ENCODE results near the gene CPM.
"Not testable (repeated sequence)": the region's sequence is repeated elsewhere in the genome, so short reads cannot be mapped to it uniquely, and the experiment has no call there.

The CPM gene

GRCh38 chr12:68815928-68816800 lies 116.8 kb downstream of the CPM start:
- H3K4me1 Mint-ChIP-seq, result peaks cover 9% of the 10 kb centered on the region
- H3K9me3 Mint-ChIP-seq, result no peaks in the 10 kb centered on the region
- H3K27ac Mint-ChIP-seq, result no peak overlapping the region
- no peak overlapping the region for H3K4me3 Mint-ChIP-seq
- H3K36me3 Mint-ChIP-seq (ENCODE audit: low read depth), result peaks cover 62% of the 10 kb centered on the region
- no peaks in the 10 kb centered on the region for H3K27me3 Mint-ChIP-seq (ENCODE audit: low read depth)
- TF ChIP-seq CTCF (IDR thresholded peaks at IDR 0.05; ENCODE audit: unreplicated experiment in 3 of 3), result no peak

GRCh38 chr12:68815232-68815927 lies 117.6 kb downstream of the CPM start:
- no peaks in the 10 kb centered on the region for H3K27me3 Mint-ChIP-seq (ENCODE audit: low read depth)
- H3K9me3 Mint-ChIP-seq, result no peaks in the 10 kb centered on the region
- TF ChIP-seq CTCF (IDR thresholded peaks at IDR 0.05; ENCODE audit: unreplicated experiment in 3 of 3), result no peak
- H3K4me3 Mint-ChIP-seq, result no peak overlapping the region
- H3K27ac Mint-ChIP-seq, result no peak overlapping the region
- H3K36me3 Mint-ChIP-seq (ENCODE audit: low read depth), result peaks cover 60% of the 10 kb centered on the region
- H3K4me1 Mint-ChIP-seq, result peaks cover 12% of the 10 kb centered on the region

GRCh38 chr12:68814490-68815231 lies 118.3 kb downstream of the CPM start:
- H3K27me3 Mint-ChIP-seq (ENCODE audit: low read depth), result no peaks in the 10 kb centered on the region
- H3K36me3 Mint-ChIP-seq (ENCODE audit: low read depth), result peaks cover 56% of the 10 kb centered on the region
- H3K27ac Mint-ChIP-seq, result no peak overlapping the region
- H3K4me1 Mint-ChIP-seq, result peaks cover 12% of the 10 kb centered on the region
- TF ChIP-seq CTCF (IDR thresholded peaks at IDR 0.05; ENCODE audit: unreplicated experiment in 3 of 3), result no peak
- H3K9me3 Mint-ChIP-seq, result no peaks in the 10 kb centered on the region
- H3K4me3 Mint-ChIP-seq, result no peak overlapping the region

- no peaks in the 10 kb centered on the region for H3K9me3 Mint-ChIP-seq
- H3K4me3 Mint-ChIP-seq, result peak overlapping the region in 2 of 3 experiments; percentile 50 to 60
- H3K4me1 Mint-ChIP-seq, result peaks cover 17% of the 10 kb centered on the region
- H3K27me3 Mint-ChIP-seq (ENCODE audit: low read depth), result no peaks in the 10 kb centered on the region
- no peak for TF ChIP-seq CTCF (IDR thresholded peaks at IDR 0.05; ENCODE audit: unreplicated experiment in 3 of 3)
- no peak overlapping the region for H3K27ac Mint-ChIP-seq
- H3K36me3 Mint-ChIP-seq (ENCODE audit: low read depth), result peaks cover 53% of the 10 kb centered on the region
Observed at GRCh38 chr12:68813242-68813593, 119.8 kb downstream of the CPM start.

- no peak overlapping the region for H3K27ac Mint-ChIP-seq
- TF ChIP-seq CTCF (IDR thresholded peaks at IDR 0.05; ENCODE audit: unreplicated experiment in 3 of 3), result no peak
- peak overlapping the region; percentile 19 to 60 (median 50) for H3K4me3 Mint-ChIP-seq
- H3K4me1 Mint-ChIP-seq, result peaks cover 17% of the 10 kb centered on the region
- peaks cover 53% of the 10 kb centered on the region for H3K36me3 Mint-ChIP-seq (ENCODE audit: low read depth)
- no peaks in the 10 kb centered on the region for H3K9me3 Mint-ChIP-seq
- no peaks in the 10 kb centered on the region for H3K27me3 Mint-ChIP-seq (ENCODE audit: low read depth)
Observed at GRCh38 chr12:68812553-68813241, 120.3 kb downstream of the CPM start.

- not testable (repeated sequence) for H3K27me3 Mint-ChIP-seq (ENCODE audit: low read depth)
Observed at GRCh38 chr12:68811573-68811972, 121.4 kb downstream of the CPM start.

GRCh38 chr12:68810027-68810389 lies 123.0 kb downstream of the CPM start:
- peak overlapping the region in 1 of 3 experiments; percentile 35 for H3K27ac Mint-ChIP-seq
- H3K36me3 Mint-ChIP-seq (ENCODE audit: low read depth), result peaks cover 37% of the 10 kb centered on the region

More at GRCh38 chr12:68811573-68811972, 121.4 kb downstream of the CPM start:
- not testable (repeated sequence) for H3K27ac Mint-ChIP-seq, H3K9me3 Mint-ChIP-seq
- Mint-ChIP-seq H3K4me1 (peaks cover 21% of the 10 kb centered on the region), H3K4me3 (peak overlapping the region; percentile 55 to 83 (median 72)), H3K36me3 (ENCODE audit: low read depth) (peaks cover 46% of the 10 kb centered on the region)

More at GRCh38 chr12:68810027-68810389, 123.0 kb downstream of the CPM start:
- not testable (repeated sequence) for H3K27me3 Mint-ChIP-seq (ENCODE audit: low read depth); H3K9me3 Mint-ChIP-seq
- Mint-ChIP-seq H3K4me3 (peak overlapping the region; percentile 96 to 100 (median 100)), H3K4me1 (peaks cover 27% of the 10 kb centered on the region)

Measured in nephron (organoid).